ENCODE results near the gene DNAJB4. TPM values are rescaled to one million over a fixed set of nuclear protein-coding genes. Genes with fewer than 3 reads are reported as not detected.

The DNAJB4 gene
- total RNA-seq, 1 experiment from 2014 or later: 23.4 TPM

DNA sequence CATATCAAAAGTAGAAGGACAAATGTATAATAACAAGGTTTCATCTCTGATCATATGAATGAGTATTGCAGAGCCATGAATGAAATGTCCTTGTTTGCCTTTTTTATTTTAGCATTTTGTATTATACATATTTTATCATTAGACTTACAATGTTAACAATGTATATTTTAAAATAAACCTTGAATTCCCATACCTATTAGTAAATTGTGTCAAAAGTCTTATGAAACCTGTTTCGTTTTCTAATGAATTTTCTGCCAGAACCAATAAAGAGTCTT lies 646 bp downstream of the DNAJB4 start:
- POLR2A ChIA-PET: interaction anchor here (0.6 kb wide), 1 partner anchor 20 kb away, joined by 3 read pairs; no protein-coding TSS in a partner anchor
- no peaks in the 10 kb centered on the region for H3K27me3 Mint-ChIP-seq (ENCODE audit: low read depth)
- H3K4me3 Mint-ChIP-seq: peak overlapping the region; percentile 70
- H3K9me3 Mint-ChIP-seq: no peaks in the 10 kb centered on the region
- TF ChIP-seq ELF4 (CRISPR knock-in tag; IDR thresholded peaks at IDR 0.05; ENCODE audit: low read depth) (no peak), ZNF396 (CRISPR knock-in tag; IDR thresholded peaks at IDR 0.05; ENCODE audit: borderline replicate concordance) (no peak), ZNF219 (CRISPR knock-in tag; IDR thresholded peaks at IDR 0.05; ENCODE audit: borderline replicate concordance) (no peak), ZBTB21 (CRISPR knock-in tag; IDR thresholded peaks at IDR 0.05; ENCODE audit: borderline replicate concordance) (no peak), FOXP1 (CRISPR knock-in tag; IDR thresholded peaks at IDR 0.05; ENCODE audit: borderline replicate concordance) (no peak), OVOL2 (CRISPR knock-in tag; IDR thresholded peaks at IDR 0.05; ENCODE audit: borderline replicate concordance) (no peak), HMGA2 (CRISPR knock-in tag; IDR thresholded peaks at IDR 0.05) (no peak), ESRRA (CRISPR knock-in tag; IDR thresholded peaks at IDR 0.05; ENCODE audit: borderline replicate concordance) (no peak)
- TF ChIP-seq, protein P1, sequence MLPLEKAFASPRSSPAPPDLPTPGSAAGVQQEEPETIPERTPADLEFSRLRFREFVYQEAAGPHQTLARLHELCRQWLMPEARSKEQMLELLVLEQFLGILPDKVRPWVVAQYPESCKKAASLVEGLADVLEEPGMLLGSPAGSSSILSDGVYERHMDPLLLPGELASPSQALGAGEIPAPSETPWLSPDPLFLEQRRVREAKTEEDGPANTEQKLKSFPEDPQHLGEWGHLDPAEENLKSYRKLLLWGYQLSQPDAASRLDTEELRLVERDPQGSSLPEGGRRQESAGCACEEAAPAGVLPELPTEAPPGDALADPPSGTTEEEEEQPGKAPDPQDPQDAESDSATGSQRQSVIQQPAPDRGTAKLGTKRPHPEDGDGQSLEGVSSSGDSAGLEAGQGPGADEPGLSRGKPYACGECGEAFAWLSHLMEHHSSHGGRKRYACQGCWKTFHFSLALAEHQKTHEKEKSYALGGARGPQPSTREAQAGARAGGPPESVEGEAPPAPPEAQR (CRISPR knock-in tag; IDR thresholded peaks at IDR 0.05): no peak
- TF ChIP-seq, protein P2, sequence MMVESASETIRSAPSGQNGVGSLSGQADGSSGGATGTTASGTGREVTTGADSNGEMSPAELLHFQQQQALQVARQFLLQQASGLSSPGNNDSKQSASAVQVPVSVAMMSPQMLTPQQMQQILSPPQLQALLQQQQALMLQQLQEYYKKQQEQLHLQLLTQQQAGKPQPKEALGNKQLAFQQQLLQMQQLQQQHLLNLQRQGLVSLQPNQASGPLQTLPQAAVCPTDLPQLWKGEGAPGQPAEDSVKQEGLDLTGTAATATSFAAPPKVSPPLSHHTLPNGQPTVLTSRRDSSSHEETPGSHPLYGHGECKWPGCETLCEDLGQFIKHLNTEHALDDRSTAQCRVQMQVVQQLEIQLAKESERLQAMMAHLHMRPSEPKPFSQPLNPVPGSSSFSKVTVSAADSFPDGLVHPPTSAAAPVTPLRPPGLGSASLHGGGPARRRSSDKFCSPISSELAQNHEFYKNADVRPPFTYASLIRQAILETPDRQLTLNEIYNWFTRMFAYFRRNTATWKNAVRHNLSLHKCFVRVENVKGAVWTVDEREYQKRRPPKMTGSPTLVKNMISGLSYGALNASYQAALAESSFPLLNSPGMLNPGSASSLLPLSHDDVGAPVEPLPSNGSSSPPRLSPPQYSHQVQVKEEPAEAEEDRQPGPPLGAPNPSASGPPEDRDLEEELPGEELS (CRISPR knock-in tag; IDR thresholded peaks at IDR 0.05): no peak
- TF ChIP-seq, protein P3, sequence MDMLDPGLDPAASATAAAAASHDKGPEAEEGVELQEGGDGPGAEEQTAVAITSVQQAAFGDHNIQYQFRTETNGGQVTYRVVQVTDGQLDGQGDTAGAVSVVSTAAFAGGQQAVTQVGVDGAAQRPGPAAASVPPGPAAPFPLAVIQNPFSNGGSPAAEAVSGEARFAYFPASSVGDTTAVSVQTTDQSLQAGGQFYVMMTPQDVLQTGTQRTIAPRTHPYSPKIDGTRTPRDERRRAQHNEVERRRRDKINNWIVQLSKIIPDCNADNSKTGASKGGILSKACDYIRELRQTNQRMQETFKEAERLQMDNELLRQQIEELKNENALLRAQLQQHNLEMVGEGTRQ (CRISPR knock-in tag; IDR thresholded peaks at IDR 0.05): no peak
- TF ChIP-seq, protein P4, sequence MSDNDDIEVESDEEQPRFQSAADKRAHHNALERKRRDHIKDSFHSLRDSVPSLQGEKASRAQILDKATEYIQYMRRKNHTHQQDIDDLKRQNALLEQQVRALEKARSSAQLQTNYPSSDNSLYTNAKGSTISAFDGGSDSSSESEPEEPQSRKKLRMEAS (CRISPR knock-in tag; IDR thresholded peaks at IDR 0.05): no peak
- peak overlapping the region; percentile 96 for H3K27ac Mint-ChIP-seq
- peaks cover 40% of the 10 kb centered on the region for H3K4me1 Mint-ChIP-seq
- ATAC-seq: no peak
- no peak for DNase-seq (ENCODE audit: low spot score)
- CTCF ChIA-PET: interaction anchor here (1.1 to 2.1 kb wide), 2 partner anchors 27 to 109 kb away, joined by 3 to 14 read pairs; partner anchors contain the start of gene FUBP1
- H3K36me3 Mint-ChIP-seq: no peaks in the 10 kb centered on the region

DNA sequence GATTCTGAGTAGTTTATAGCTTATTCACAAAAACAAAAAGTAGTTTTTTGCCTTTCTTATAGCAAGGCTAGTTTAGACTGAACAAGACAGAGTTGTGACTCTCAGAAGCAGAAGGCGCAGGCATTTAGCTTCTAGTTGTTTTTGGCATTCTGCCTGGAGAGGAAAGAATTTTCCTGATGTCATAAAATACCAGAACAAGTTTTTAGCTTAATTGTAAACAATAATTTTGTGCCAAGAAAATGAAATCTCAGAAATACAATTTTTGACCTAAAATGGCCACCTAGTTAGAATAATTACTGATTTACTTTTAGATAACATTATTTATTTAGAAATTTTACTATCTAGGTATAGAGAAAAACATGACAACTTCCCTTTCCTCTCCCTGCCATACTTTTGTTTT lies 1.0 kb downstream of the DNAJB4 start:
- no peak for DNase-seq (ENCODE audit: low spot score)
- TF ChIP-seq JAZF1 (CRISPR knock-in tag; IDR thresholded peaks at IDR 0.05): no peak
- Mint-ChIP-seq H3K27ac (no peak overlapping the region), H3K36me3 (no peaks in the 10 kb centered on the region), H3K4me1 (peaks cover 40% of the 10 kb centered on the region), H3K4me3 (peak overlapping the region; percentile 70), H3K27me3 (ENCODE audit: low read depth) (no peaks in the 10 kb centered on the region), H3K9me3 (no peaks in the 10 kb centered on the region)
- ATAC-seq: no peak
- ChIA-PET POLR2A (interaction anchor here (0.6 kb wide), 1 partner anchor 20 kb away, joined by 3 read pairs; no protein-coding TSS in a partner anchor), CTCF (interaction anchor here (1.5 to 2.1 kb wide), 2 partner anchors 108 to 109 kb away, joined by 5 to 14 read pairs; no protein-coding TSS in a partner anchor)

DNA sequence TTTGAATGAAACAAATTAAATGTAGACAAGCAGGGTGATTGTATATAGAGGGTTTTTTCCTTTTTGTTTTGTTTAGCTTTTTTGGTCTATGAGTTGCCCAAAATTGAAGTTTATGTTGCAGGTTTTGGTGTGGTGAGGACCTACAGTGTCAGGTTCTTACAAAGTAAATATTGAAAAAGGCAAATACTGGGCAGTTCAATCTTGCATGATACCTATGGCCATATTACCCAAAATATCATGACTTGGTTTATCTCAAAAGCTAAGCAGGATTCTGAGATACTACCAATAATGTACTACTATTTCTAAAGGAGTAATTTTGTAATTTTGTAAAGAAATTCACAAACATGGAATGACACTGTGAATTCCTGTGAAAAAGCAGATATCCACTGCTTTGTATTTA lies 1.8 kb downstream of the DNAJB4 start:
- CTCF ChIA-PET: interaction anchor here (1.5 kb wide), 1 partner anchor 108 kb away, joined by 5 read pairs; no protein-coding TSS in a partner anchor
- TF ChIP-seq, protein P5, sequence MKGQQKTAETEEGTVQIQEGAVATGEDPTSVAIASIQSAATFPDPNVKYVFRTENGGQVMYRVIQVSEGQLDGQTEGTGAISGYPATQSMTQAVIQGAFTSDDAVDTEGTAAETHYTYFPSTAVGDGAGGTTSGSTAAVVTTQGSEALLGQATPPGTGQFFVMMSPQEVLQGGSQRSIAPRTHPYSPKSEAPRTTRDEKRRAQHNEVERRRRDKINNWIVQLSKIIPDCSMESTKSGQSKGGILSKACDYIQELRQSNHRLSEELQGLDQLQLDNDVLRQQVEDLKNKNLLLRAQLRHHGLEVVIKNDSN (CRISPR knock-in tag; IDR thresholded peaks at IDR 0.05): no peak
- TF ChIP-seq RELA (CRISPR knock-in tag; IDR thresholded peaks at IDR 0.05; ENCODE audit: borderline replicate concordance): no peak
- TF ChIP-seq RORB (CRISPR knock-in tag; IDR thresholded peaks at IDR 0.05): no peak
- TF ChIP-seq, protein P6, sequence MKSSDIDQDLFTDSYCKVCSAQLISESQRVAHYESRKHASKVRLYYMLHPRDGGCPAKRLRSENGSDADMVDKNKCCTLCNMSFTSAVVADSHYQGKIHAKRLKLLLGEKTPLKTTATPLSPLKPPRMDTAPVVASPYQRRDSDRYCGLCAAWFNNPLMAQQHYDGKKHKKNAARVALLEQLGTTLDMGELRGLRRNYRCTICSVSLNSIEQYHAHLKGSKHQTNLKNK (CRISPR knock-in tag; IDR thresholded peaks at IDR 0.05): no peak
- TF ChIP-seq, protein P7, sequence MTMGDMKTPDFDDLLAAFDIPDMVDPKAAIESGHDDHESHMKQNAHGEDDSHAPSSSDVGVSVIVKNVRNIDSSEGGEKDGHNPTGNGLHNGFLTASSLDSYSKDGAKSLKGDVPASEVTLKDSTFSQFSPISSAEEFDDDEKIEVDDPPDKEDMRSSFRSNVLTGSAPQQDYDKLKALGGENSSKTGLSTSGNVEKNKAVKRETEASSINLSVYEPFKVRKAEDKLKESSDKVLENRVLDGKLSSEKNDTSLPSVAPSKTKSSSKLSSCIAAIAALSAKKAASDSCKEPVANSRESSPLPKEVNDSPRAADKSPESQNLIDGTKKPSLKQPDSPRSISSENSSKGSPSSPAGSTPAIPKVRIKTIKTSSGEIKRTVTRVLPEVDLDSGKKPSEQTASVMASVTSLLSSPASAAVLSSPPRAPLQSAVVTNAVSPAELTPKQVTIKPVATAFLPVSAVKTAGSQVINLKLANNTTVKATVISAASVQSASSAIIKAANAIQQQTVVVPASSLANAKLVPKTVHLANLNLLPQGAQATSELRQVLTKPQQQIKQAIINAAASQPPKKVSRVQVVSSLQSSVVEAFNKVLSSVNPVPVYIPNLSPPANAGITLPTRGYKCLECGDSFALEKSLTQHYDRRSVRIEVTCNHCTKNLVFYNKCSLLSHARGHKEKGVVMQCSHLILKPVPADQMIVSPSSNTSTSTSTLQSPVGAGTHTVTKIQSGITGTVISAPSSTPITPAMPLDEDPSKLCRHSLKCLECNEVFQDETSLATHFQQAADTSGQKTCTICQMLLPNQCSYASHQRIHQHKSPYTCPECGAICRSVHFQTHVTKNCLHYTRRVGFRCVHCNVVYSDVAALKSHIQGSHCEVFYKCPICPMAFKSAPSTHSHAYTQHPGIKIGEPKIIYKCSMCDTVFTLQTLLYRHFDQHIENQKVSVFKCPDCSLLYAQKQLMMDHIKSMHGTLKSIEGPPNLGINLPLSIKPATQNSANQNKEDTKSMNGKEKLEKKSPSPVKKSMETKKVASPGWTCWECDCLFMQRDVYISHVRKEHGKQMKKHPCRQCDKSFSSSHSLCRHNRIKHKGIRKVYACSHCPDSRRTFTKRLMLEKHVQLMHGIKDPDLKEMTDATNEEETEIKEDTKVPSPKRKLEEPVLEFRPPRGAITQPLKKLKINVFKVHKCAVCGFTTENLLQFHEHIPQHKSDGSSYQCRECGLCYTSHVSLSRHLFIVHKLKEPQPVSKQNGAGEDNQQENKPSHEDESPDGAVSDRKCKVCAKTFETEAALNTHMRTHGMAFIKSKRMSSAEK (CRISPR knock-in tag; IDR thresholded peaks at IDR 0.05; ENCODE audit: borderline replicate concordance): no peak
- no peak for TF ChIP-seq SOX15 (CRISPR knock-in tag; IDR thresholded peaks at IDR 0.05)
- no peak for TF ChIP-seq NR1H2 (CRISPR knock-in tag; IDR thresholded peaks at IDR 0.05)
- no peaks in the 10 kb centered on the region for H3K9me3 Mint-ChIP-seq
- POLR2A ChIA-PET: no interaction called here
- H3K27me3 Mint-ChIP-seq (ENCODE audit: low read depth): no peaks in the 10 kb centered on the region
- DNase-seq (ENCODE audit: low spot score) (no peak), ATAC-seq (no peak)
- H3K4me1 Mint-ChIP-seq: peaks cover 40% of the 10 kb centered on the region
- no peak overlapping the region for H3K4me3 Mint-ChIP-seq
- H3K36me3 Mint-ChIP-seq: no peaks in the 10 kb centered on the region
- H3K27ac Mint-ChIP-seq: no peak overlapping the region
